ENCODE measurements around the gene WDR5B.

- TF ChIP-seq, protein P1, sequence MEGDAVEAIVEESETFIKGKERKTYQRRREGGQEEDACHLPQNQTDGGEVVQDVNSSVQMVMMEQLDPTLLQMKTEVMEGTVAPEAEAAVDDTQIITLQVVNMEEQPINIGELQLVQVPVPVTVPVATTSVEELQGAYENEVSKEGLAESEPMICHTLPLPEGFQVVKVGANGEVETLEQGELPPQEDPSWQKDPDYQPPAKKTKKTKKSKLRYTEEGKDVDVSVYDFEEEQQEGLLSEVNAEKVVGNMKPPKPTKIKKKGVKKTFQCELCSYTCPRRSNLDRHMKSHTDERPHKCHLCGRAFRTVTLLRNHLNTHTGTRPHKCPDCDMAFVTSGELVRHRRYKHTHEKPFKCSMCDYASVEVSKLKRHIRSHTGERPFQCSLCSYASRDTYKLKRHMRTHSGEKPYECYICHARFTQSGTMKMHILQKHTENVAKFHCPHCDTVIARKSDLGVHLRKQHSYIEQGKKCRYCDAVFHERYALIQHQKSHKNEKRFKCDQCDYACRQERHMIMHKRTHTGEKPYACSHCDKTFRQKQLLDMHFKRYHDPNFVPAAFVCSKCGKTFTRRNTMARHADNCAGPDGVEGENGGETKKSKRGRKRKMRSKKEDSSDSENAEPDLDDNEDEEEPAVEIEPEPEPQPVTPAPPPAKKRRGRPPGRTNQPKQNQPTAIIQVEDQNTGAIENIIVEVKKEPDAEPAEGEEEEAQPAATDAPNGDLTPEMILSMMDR (IDR thresholded peaks at IDR 0.05): no peak
- TF ChIP-seq POLR2A (IDR thresholded peaks at IDR 0.05): no peak
These were observed 49.5 kb downstream of the WDR5B start for GRCh38 chr3:122366379-122366749.

All from Peyer's patch (tissue), 4 donors.